HG03159 (cell line): ENCODE results near the gene NUDT2.
"Not testable (repeated sequence)": the region's sequence is repeated elsewhere in the genome, so short reads cannot be mapped to it uniquely, and the experiment has no call there.

Source experiments
- ATAC-seq: cut with Tn5 transposase; IDR thresholded peaks from one replicate; pipeline ENCODE4 v1.9.1; 2021; ENCODE audit warnings: mild to moderate bottlenecking, moderate library complexity; ENCODE audit not compliant: unreplicated experiment

The NUDT2 gene

GRCh38 chr9:34328987-34329832, at the start of gene NUDT2, which contains the start of gene KIF24:
NUDT2 (plus strand) TSS chr9:34329569; CDS start chr9:34339040, 9,471 bp downstream.
KIF24 (minus strand) TSS chr9:34329268; CDS start chr9:34311346, 17,922 bp downstream.
- peak; percentile 91 for ATAC-seq

- no peak for ATAC-seq
These were observed 47.3 kb upstream of the NUDT2 start for GRCh38 chr9:34282096-34282495.

- ATAC-seq = no peak
These were observed 40.2 kb upstream of the NUDT2 start for GRCh38 chr9:34289159-34289558.

GRCh38 chr9:34291023-34291422, 38.3 kb upstream of the NUDT2 start:
- ATAC-seq = no peak

GRCh38 chr9:34291423-34291822, 37.9 kb upstream of the NUDT2 start:
- no peak for ATAC-seq

- no peak for ATAC-seq
These were observed 36.8 kb upstream of the NUDT2 start for GRCh38 chr9:34292552-34292951.

GRCh38 chr9:34301064-34301463, 28.3 kb upstream of the NUDT2 start:
- ATAC-seq = not testable (repeated sequence)

- ATAC-seq = not testable (repeated sequence)
These were observed 21.1 kb upstream of the NUDT2 start for GRCh38 chr9:34308316-34308715.

- no peak for ATAC-seq
These were observed 19.2 kb upstream of the NUDT2 start for GRCh38 chr9:34310215-34310614.

- no peak for ATAC-seq
These were observed 17.7 kb upstream of the NUDT2 start for GRCh38 chr9:34311499-34312185.

- no peak for ATAC-seq
These were observed 11.9 kb upstream of the NUDT2 start for GRCh38 chr9:34317436-34317835.

- no peak for ATAC-seq
These were observed 11.1 kb upstream of the NUDT2 start for GRCh38 chr9:34318163-34318790.

GRCh38 chr9:34321451-34321850, 7.9 kb upstream of the NUDT2 start:
- ATAC-seq = no peak

- no peak for ATAC-seq
These were observed 6.3 kb upstream of the NUDT2 start for GRCh38 chr9:34322899-34323591.

- ATAC-seq = no peak
These were observed 2.7 kb upstream of the NUDT2 start for GRCh38 chr9:34326690-34327089.

- no peak for ATAC-seq
These were observed 826 bp upstream of the NUDT2 start for GRCh38 chr9:34328500-34328986.

- ATAC-seq = no peak
These were observed 1.8 kb downstream of the NUDT2 start for GRCh38 chr9:34331196-34331595.

- no peak for ATAC-seq
These were observed 3.0 kb downstream of the NUDT2 start for GRCh38 chr9:34332076-34332964.

GRCh38 chr9:34333836-34334235, 4.5 kb downstream of the NUDT2 start:
- no peak for ATAC-seq

- no peak for ATAC-seq
These were observed 5.0 kb downstream of the NUDT2 start for GRCh38 chr9:34334337-34334824.
